GM19463 (cell line): ENCODE data around the gene RAC2.

ENCODE experiments used
- ATAC-seq: cut with Tn5 transposase; IDR thresholded peaks from one replicate; pipeline ENCODE4 v1.9.1; 2021; ENCODE audit warnings: mild to moderate bottlenecking, moderate library complexity; ENCODE audit not compliant: unreplicated experiment

RAC2 gene

GRCh38 chr22:37179622-37180420 is 64.2 kb downstream of the RAC2 start:
- ATAC-seq = no peak

GRCh38 chr22:37179126-37179470 is 65.0 kb downstream of the RAC2 start:
- no peak for ATAC-seq

GRCh38 chr22:37178350-37179125 is 65.5 kb downstream of the RAC2 start:
- ATAC-seq = no peak

GRCh38 chr22:37177755-37178154 is 66.3 kb downstream of the RAC2 start:
- no peak for ATAC-seq

- ATAC-seq = no peak
Measured at GRCh38 chr22:37177221-37177620, 66.8 kb downstream of the RAC2 start.

GRCh38 chr22:37176464-37177061 is 67.5 kb downstream of the RAC2 start:
- ATAC-seq = no peak

- no peak for ATAC-seq
Measured at GRCh38 chr22:37175414-37176281, 68.4 kb downstream of the RAC2 start.
